Thyroid gland (tissue), 4 donors: ENCODE data around the gene CLDN12.

Experiments
- CTCF ChIP-seq, 6 experiments: fragments of 200-600 bp in 3 of 6; fragments of 450-650 bp in 3 of 6; sonication (generic) in 3 of 6; IDR thresholded peaks; one replicate each; pipeline ENCODE4 v1.5.1; 2016 to 2019; ENCODE audit warnings: antibody characterized with exemption in 6 of 6, mild to moderate bottlenecking in 2 of 6, inconsistent platforms in 1 of 6, moderate library complexity in 1 of 6
- POLR2A ChIP-seq, 2 donors: fragments of 450-650 bp; IDR thresholded peaks; one replicate each; pipeline ENCODE4 v1.6.1; 2017; ENCODE audit warnings: antibody characterized with exemption in 2 of 2, mild to moderate bottlenecking in 2 of 2, moderate library complexity in 1 of 2

GRCh38 chr7:90425376-90425775 is 22.1 kb downstream of the CLDN12 start:
- no peak for TF ChIP-seq POLR2A (IDR thresholded peaks at IDR 0.05)
- TF ChIP-seq CTCF (IDR thresholded peaks at IDR 0.05), result no peak
